Epithelial cell of esophagus (primary cell): ENCODE measurements around the gene FUT9.

ENCODE experiments used
- DNase-seq: peaks from one replicate; pipeline ENCODE4 v3.0.0; 2010; ENCODE audit warnings: low read depth
- H3K4me3 ChIP-seq: 2 replicates; pipeline ENCODE4 v1.5.1; 2011; ENCODE audit warnings: mild to moderate bottlenecking, low read length, control low read depth
- TF ChIP-seq, protein P1 (sequence below): IDR thresholded peaks from 2 replicates; pipeline ENCODE4 v1.5.1; 2011; ENCODE audit warnings: low read depth, mild to moderate bottlenecking, low read length, control low read depth, inconsistent platforms; ENCODE audit not compliant: insufficient read depth; ENCODE audit errors: missing control alignments

The FUT9 gene

DNA sequence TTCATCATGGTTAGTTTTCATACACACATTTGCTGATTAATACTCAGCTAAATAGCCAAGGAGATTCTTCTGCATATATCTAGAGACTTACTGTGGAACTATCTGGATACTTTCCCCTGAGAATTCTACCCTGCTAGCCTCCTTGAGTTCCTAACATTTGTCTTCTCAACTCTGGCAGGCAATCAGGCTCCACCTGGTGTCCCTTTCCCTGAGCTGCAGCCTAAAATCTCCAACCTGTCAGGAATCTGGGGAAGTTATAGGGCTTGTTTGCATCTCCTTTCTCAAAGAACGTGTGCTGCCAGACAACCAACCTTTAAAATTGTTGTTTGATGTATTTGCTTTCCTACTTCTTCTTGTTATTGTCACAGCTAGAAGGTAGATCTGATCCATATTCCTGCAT is 73.4 kb downstream of the FUT9 start:
- TF ChIP-seq, protein P1, sequence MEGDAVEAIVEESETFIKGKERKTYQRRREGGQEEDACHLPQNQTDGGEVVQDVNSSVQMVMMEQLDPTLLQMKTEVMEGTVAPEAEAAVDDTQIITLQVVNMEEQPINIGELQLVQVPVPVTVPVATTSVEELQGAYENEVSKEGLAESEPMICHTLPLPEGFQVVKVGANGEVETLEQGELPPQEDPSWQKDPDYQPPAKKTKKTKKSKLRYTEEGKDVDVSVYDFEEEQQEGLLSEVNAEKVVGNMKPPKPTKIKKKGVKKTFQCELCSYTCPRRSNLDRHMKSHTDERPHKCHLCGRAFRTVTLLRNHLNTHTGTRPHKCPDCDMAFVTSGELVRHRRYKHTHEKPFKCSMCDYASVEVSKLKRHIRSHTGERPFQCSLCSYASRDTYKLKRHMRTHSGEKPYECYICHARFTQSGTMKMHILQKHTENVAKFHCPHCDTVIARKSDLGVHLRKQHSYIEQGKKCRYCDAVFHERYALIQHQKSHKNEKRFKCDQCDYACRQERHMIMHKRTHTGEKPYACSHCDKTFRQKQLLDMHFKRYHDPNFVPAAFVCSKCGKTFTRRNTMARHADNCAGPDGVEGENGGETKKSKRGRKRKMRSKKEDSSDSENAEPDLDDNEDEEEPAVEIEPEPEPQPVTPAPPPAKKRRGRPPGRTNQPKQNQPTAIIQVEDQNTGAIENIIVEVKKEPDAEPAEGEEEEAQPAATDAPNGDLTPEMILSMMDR, result peak; percentile 67
- no peak overlapping the region for H3K4me3 ChIP-seq
- DNase-seq, result peak; percentile 37

DNA sequence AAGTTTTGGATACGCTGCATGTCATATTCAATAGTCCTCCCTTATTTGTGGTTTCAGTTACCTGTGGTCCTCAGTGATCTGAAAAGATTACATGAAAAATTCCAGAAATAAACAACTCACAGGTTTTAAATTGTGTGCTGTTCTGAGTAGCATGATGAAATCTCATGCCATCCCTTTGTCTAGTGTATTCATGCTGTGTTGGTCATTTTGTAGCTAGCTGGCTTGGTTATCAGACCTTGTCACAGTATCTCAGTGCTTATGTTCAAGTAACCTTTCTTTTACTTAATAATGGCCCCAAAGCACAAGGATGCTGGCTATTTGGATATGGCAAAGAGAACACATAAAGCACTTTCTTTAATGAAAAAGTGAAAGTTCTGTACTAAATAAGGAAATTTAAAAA is 78.3 kb downstream of the FUT9 start:
- DNase-seq, result no peak
- TF ChIP-seq, protein P1, result no peak
- H3K4me3 ChIP-seq, result no peak overlapping the region

DNA sequence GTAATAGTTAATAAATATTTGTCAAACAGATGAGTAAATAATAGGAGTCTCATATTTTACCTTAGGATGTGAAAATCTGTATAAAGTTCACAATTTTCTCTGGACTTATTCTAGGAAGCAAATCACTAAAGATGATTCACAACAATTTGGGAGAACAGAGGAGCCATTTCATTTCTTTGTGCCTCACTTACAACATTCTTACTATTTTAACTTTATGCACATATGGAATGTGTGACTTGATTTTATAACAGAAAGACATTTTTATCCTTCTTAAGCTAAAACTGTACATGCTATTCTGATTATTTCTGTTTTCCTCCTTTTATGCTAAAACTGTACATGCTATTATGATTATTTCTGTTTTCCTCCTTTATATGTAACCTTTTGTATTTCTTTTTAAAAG is 83.3 kb downstream of the FUT9 start:
- H3K4me3 ChIP-seq, result no peak overlapping the region
- DNase-seq, result no peak
- TF ChIP-seq, protein P1, result no peak

DNA sequence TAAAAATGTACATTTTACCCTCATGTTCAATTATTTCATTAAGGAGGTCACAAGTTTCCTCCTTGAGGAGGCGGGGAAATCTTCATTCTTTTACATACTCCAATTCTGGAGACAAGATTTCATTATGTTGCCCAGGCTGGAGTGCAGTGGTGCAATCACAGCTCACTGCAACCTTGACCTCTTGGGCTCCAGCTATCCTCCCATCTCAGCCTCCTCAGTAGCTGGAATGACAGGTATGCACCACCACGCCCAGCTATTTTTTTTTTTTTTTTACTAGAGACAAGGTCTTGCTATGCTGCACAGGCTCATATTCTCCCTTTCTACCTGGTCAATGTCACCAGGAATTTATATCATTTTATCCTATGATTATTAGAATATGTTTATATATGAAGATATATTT is 85.8 kb downstream of the FUT9 start:
- TF ChIP-seq, protein P1, result no peak
- H3K4me3 ChIP-seq, result no peak overlapping the region
- no peak for DNase-seq

DNA sequence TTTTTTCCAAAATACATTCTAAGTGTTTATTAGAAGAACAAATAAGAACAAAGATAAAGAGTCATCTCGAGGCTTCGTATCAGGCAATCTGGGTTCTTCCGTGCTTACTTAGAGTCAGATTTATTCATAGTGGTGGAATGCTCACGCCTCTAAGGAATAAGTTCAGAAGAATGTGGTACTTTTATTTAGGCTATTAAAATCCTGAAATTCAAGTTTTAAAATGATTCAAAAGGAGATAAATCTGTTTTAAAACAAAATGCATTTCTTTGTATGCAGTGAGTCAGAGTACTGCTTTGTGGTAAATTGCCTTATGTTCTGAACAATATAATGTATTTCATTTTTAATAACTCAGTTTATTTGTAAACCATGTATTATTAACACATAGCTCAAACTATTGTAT is 89.1 kb downstream of the FUT9 start:
- TF ChIP-seq, protein P1, result no peak
- H3K4me3 ChIP-seq, result no peak overlapping the region
- DNase-seq, result peak; percentile 18

DNA sequence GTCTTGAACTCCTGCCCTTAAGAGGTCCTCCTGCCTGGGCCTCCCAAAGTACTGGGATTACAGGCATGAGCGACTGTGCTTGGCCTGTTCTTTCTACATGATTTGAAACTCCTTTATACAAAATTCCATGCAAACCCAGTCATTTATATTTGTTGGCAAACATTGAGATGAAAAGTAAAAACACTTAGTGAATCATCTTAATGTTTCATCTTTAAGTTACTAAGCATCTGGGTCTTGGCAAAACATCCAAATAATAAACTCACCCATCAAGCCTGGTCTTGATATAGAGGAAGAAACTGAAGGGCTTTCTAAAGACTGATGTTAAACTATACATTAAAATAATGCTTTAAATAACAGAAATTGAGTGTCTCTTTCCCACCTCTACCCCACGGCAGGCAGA is 95.1 kb downstream of the FUT9 start:
- H3K4me3 ChIP-seq, result no peak overlapping the region
- DNase-seq, result peak; percentile 20
- TF ChIP-seq, protein P1, result no peak

DNA sequence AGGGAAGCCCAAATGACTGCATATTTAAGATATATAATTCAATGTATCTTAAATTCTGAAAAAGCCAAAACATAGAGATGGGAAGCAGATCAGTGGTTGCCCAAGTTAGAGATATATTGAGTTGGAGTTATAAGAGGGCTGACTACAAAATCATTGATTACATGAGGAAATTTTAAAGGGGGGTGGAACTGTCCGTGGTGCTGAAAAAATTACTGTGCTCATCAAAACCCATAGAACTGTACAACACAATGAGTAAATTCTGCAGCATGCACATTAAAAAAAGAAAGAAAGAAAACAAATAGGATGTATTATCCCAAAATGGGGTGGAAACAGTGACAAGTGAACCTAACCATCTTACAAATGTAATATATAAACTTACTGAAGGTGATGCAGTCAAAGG is 100.9 kb downstream of the FUT9 start:
- TF ChIP-seq, protein P1, result no peak
- DNase-seq, result peak; percentile 11

More for the DNA sequence above, 100.9 kb downstream of the FUT9 start:
- no peak overlapping the region for H3K4me3 ChIP-seq
